CD4-positive, alpha-beta T cell (primary cell): ENCODE measurements around the gene SERPINE2. TPM values are rescaled to one million over a fixed set of nuclear protein-coding genes. Genes with fewer than 3 reads are reported as not detected.

ENCODE experiments used
- ATAC-seq: fragments of 200-7000 bp; cut with Tn5 transposase; one replicate; pipeline ENCODE4 v1.10.0; 2022; ENCODE audit warnings: mild to moderate bottlenecking; ENCODE audit not compliant: poor library complexity
- CTCF ChIA-PET: fragments of 350-600 bp; sonication (Branson Sonifier 250); formaldehyde crosslinking; loops from one replicate; lab custom pipeline; 2021; ENCODE audit warnings: antibody characterized with exemption, inconsistent platforms; lab: Charles Lee
- POLR2A ChIA-PET: fragments of 350-600 bp; sonication (Branson Sonifier 250); formaldehyde crosslinking; loops from one replicate; lab custom pipeline; 2021; ENCODE audit warnings: antibody characterized with exemption, inconsistent platforms; lab: Charles Lee
- DNase-seq, 14 experiments: peaks; one replicate each; pipeline ENCODE4 v3.0.0-alpha.2; 2013 to 2020; ENCODE audit warnings: mixed read lengths in 2 of 14
- H3K27ac ChIP-seq, 2 donors: one replicate each; pipeline versions ENCODE4 v1.5.1 to v1.7.0; 2013; ENCODE audit warnings: low read length in 2 of 2, low read depth in 1 of 2, mild to moderate bottlenecking in 1 of 2
- H3K27me3 ChIP-seq, 2 experiments: 1 replicate in 1 of 2; 2 replicates in 1 of 2; pipeline versions ENCODE4 v1.6.1 to v1.7.0; 2013; ENCODE audit warnings: low read length in 2 of 2, control low read depth in 1 of 2, mild to moderate bottlenecking in 1 of 2, moderate library complexity in 1 of 2; ENCODE audit not compliant: insufficient read depth in 2 of 2, control insufficient read depth in 1 of 2
- H3K36me3 ChIP-seq: one replicate; pipeline ENCODE4 v1.6.1; 2013; ENCODE audit warnings: low read length, control low read depth; ENCODE audit not compliant: insufficient read depth
- H3K4me1 ChIP-seq: one replicate; pipeline ENCODE4 v1.6.1; 2013; ENCODE audit warnings: low read length, control low read depth; ENCODE audit not compliant: insufficient read depth
- H3K4me3 ChIP-seq: one replicate; pipeline ENCODE4 v1.5.1; 2013; ENCODE audit warnings: mild to moderate bottlenecking, low read length, moderate library complexity
- H3K9me3 ChIP-seq, 2 experiments: 1 replicate in 1 of 2; 2 replicates in 1 of 2; pipeline versions ENCODE4 v1.6.1 to v1.7.0; 2013; ENCODE audit warnings: low read length in 2 of 2, mild to moderate bottlenecking in 2 of 2, control low read depth in 1 of 2, moderate library complexity in 1 of 2; ENCODE audit not compliant: control insufficient read depth in 1 of 2, insufficient read depth in 1 of 2
- H3K27ac Mint-ChIP-seq: one replicate; pipeline ENCODE4 v1.8.0; 2020; ENCODE audit warnings: mixed read lengths
- H3K27me3 Mint-ChIP-seq: one replicate; pipeline ENCODE4 v1.8.0; 2021; ENCODE audit warnings: mixed read lengths
- H3K36me3 Mint-ChIP-seq: one replicate; pipeline ENCODE4 v1.8.0; 2021; ENCODE audit warnings: low read depth, mixed read lengths
- H3K4me1 Mint-ChIP-seq: one replicate; pipeline ENCODE4 v1.8.0; 2021; ENCODE audit warnings: low read depth, mixed read lengths
- H3K4me3 Mint-ChIP-seq: one replicate; pipeline ENCODE4 v1.8.0; 2020; ENCODE audit warnings: mild to moderate bottlenecking, mixed read lengths
- H3K9me3 Mint-ChIP-seq: one replicate; pipeline ENCODE4 v1.8.0; 2020; ENCODE audit warnings: mixed read lengths
- intact Hi-C, 2 experiments: fragments of 100-400 bp; cut with DNase I in 1 of 2; cut with micrococcal nuclease in 1 of 2; formaldehyde crosslinking; loops; one replicate each; pipeline versions ENCODE4 v1.15.1 to v1.9.0; 2023 to 2025; cut with DNase I, micrococcal nuclease
- total RNA-seq, 174 experiments: library from RNA in 2 of 174; stranded (reverse) in 2 of 174; gene quantifications; one replicate each; pipeline ENCODE4 v1.2.3 and lab custom pipeline; 2021 to 2026
- TF ChIP-seq, protein P1 (sequence below): fragments of 200-600 bp; IDR thresholded peaks from one replicate; pipeline ENCODE4 v1.8.0; 2022; ENCODE audit warnings: antibody characterized with exemption, mild to moderate bottlenecking

SERPINE2 gene
- total RNA-seq, 2 experiments from 2014 or later, result 5.1 to 7.3 TPM

DNA sequence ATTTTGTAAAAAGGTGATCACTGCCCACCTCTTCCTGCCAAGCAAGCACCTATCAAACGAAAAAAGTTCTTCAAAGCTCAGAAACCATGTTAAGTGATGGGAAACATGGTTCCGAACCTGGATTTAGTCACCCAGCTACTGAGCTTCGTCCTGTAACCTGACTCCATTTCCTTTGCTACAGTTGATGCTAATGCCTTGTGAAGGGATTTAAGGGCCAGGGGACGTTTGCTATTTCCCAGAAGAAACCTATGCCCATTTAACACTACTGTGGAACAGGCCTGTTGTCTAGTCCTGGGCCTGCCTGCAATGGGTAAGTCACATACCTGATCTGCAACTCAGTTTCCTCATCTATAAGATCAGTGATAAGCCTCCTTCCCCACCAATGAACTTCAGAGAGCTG lies 14.8 kb downstream of the SERPINE2 start:
- H3K27ac ChIP-seq, result peak overlapping the region in 1 of 2 donors; percentile 39
- H3K9me3 Mint-ChIP-seq, result no peaks in the 10 kb centered on the region
- no peaks in the 10 kb centered on the region for H3K27me3 Mint-ChIP-seq
- ChIA-PET POLR2A (interaction anchor here (0.9 to 1.7 kb wide), 3 partner anchors 15 to 54 kb away, joined by 3 to 5 read pairs (median 5); partner anchors contain the start of gene SERPINE2), CTCF (no interaction called here)
- H3K27me3 ChIP-seq, result no peaks in the 10 kb centered on the region
- TF ChIP-seq, protein P1, sequence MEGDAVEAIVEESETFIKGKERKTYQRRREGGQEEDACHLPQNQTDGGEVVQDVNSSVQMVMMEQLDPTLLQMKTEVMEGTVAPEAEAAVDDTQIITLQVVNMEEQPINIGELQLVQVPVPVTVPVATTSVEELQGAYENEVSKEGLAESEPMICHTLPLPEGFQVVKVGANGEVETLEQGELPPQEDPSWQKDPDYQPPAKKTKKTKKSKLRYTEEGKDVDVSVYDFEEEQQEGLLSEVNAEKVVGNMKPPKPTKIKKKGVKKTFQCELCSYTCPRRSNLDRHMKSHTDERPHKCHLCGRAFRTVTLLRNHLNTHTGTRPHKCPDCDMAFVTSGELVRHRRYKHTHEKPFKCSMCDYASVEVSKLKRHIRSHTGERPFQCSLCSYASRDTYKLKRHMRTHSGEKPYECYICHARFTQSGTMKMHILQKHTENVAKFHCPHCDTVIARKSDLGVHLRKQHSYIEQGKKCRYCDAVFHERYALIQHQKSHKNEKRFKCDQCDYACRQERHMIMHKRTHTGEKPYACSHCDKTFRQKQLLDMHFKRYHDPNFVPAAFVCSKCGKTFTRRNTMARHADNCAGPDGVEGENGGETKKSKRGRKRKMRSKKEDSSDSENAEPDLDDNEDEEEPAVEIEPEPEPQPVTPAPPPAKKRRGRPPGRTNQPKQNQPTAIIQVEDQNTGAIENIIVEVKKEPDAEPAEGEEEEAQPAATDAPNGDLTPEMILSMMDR, result no peak
- no peak for ATAC-seq
- peak overlapping the region; percentile 86 for H3K27ac Mint-ChIP-seq
- H3K4me1 Mint-ChIP-seq, result peaks cover 65% of the 10 kb centered on the region
- intact Hi-C loops, result no loop called here
- DNase-seq, result no peak
- no peaks in the 10 kb centered on the region for H3K36me3 ChIP-seq
- H3K9me3 ChIP-seq, result no peaks in the 10 kb centered on the region
- H3K4me1 ChIP-seq, result peaks cover 36% of the 10 kb centered on the region
- H3K4me3 ChIP-seq, result no peak overlapping the region
- peak overlapping the region; percentile 39 for H3K4me3 Mint-ChIP-seq
- no peaks in the 10 kb centered on the region for H3K36me3 Mint-ChIP-seq

DNA sequence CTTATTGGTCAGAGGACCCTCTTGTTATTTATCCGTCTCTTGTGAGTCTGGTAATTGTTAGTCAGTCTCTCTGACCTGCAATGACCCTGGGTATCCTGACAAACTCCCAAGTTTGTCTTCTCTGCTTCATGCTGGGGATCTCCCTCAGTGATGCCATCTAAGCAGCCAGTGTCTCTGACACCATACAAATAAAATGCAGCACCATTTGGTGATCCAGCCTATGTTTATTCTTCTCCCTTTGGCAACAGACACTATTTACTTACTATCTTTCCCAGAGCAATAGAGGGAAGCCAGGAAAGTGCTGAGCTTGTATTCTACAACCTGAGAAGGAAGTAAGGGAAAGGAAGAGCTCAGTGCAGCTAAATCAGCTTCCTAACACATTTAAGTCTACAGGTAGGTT lies 15.9 kb downstream of the SERPINE2 start:
- H3K9me3 Mint-ChIP-seq, result no peaks in the 10 kb centered on the region

DNA sequence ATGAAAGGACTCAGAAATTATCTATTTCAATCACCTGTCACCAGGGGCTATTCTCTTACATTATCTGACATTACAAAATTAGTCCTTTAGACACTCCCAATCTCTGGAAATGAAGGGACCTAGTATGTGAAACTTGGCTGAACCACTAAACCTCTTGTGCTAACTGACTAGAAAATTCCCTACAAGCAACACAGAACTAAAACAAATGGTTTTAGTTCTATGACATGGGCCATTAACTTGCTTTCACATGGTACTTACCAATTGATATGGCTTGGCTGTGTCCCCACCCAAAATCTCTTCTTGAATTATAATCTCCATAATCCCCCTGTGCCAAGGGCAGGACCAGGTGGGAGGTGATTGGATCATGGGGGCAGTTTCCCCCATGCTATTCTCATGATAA lies 16.6 kb downstream of the SERPINE2 start:
- Mint-ChIP-seq H3K4me1 (peaks cover 54% of the 10 kb centered on the region), H3K27me3 (no peaks in the 10 kb centered on the region), H3K36me3 (no peaks in the 10 kb centered on the region), H3K9me3 (no peaks in the 10 kb centered on the region), H3K4me3 (no peak overlapping the region), H3K27ac (peak overlapping the region; percentile 86)
- H3K4me3 ChIP-seq, result no peak overlapping the region
- no peaks in the 10 kb centered on the region for H3K9me3 ChIP-seq
- CTCF ChIA-PET, result no interaction called here
- DNase-seq (no peak), ATAC-seq (no peak)
- H3K27ac ChIP-seq, result no peak overlapping the region
- no peaks in the 10 kb centered on the region for H3K27me3 ChIP-seq
- H3K4me1 ChIP-seq, result peaks cover 32% of the 10 kb centered on the region
- TF ChIP-seq, protein P1, result no peak
- POLR2A ChIA-PET, result no interaction called here
- intact Hi-C loops, result no loop called here
- H3K36me3 ChIP-seq, result no peaks in the 10 kb centered on the region

More for the DNA sequence above, 15.9 kb downstream of the SERPINE2 start:
- ATAC-seq (no peak), DNase-seq (no peak)
- H3K27ac Mint-ChIP-seq, result peak overlapping the region; percentile 86
- ChIA-PET POLR2A (no interaction called here), CTCF (no interaction called here)
- intact Hi-C loops, result no loop called here
- Histone ChIP-seq H3K9me3 (no peaks in the 10 kb centered on the region), H3K4me3 (no peak overlapping the region), H3K36me3 (no peaks in the 10 kb centered on the region), H3K27ac (peak overlapping the region in 1 of 2 donors; percentile 39), H3K4me1 (peaks cover 36% of the 10 kb centered on the region), H3K27me3 (no peaks in the 10 kb centered on the region)
- H3K27me3 Mint-ChIP-seq, result no peaks in the 10 kb centered on the region
- H3K4me3 Mint-ChIP-seq, result no peak overlapping the region
- TF ChIP-seq, protein P1, result no peak
- H3K4me1 Mint-ChIP-seq, result peaks cover 61% of the 10 kb centered on the region
- no peaks in the 10 kb centered on the region for H3K36me3 Mint-ChIP-seq
